H9 (cell line): ENCODE results near the gene BHLHE41. TPM values are rescaled to one million over a fixed set of nuclear protein-coding genes. Genes with fewer than 3 reads are reported as not detected.

Experiments used
- DNase-seq: peaks from one replicate; pipeline ENCODE4 v3.0.0-alpha.2; 2017
- H2AFZ ChIP-seq: one replicate; pipeline ENCODE4 v1.6.1; 2013; ENCODE audit warnings: mild to moderate bottlenecking, low read length, control low read depth, moderate library complexity
- H2AK5ac ChIP-seq: 2 replicates; pipeline ENCODE4 v1.6.1; 2013; ENCODE audit warnings: low read length, control low read depth, mixed read lengths; ENCODE audit not compliant: insufficient read length
- H2BK120ac ChIP-seq: one replicate; pipeline ENCODE4 v1.6.1; 2013; ENCODE audit warnings: low read depth, mild to moderate bottlenecking, low read length, control low read depth, inconsistent platforms; ENCODE audit not compliant: poor library complexity, severe bottlenecking
- H2BK12ac ChIP-seq: 2 replicates; pipeline ENCODE4 v1.6.1; 2013; ENCODE audit warnings: low read length, control low read depth, mixed read lengths, low read depth; ENCODE audit not compliant: insufficient read length
- H2BK15ac ChIP-seq: 2 replicates; pipeline ENCODE4 v1.6.1; 2013; ENCODE audit warnings: low read depth, low read length, control low read depth
- H2BK20ac ChIP-seq: one replicate; pipeline ENCODE4 v1.6.1; 2013; ENCODE audit warnings: low read depth, mild to moderate bottlenecking, low read length, control low read depth, inconsistent platforms; ENCODE audit not compliant: poor library complexity, severe bottlenecking
- H2BK5ac ChIP-seq: 2 replicates; pipeline ENCODE4 v1.6.1; 2013; ENCODE audit warnings: low read length, control low read depth, mixed read lengths; ENCODE audit not compliant: insufficient read length
- H3K14ac ChIP-seq: 2 replicates; pipeline ENCODE4 v1.6.1; 2013; ENCODE audit warnings: low read length, control low read depth; ENCODE audit not compliant: insufficient read depth
- H3K18ac ChIP-seq: 2 replicates; pipeline ENCODE4 v1.6.1; 2013; ENCODE audit warnings: low read depth, mild to moderate bottlenecking, mixed read lengths, low read length, control low read depth; ENCODE audit not compliant: insufficient read length
- H3K23ac ChIP-seq: 2 replicates; pipeline ENCODE4 v1.6.1; 2013; ENCODE audit warnings: low read length, control low read depth, mixed read lengths, low read depth; ENCODE audit not compliant: insufficient read length
- H3K23me2 ChIP-seq: 2 replicates; pipeline ENCODE4 v1.6.1; 2013; ENCODE audit warnings: low read depth, mild to moderate bottlenecking, mixed read lengths, low read length, control low read depth; ENCODE audit not compliant: insufficient read length, poor library complexity, severe bottlenecking
- H3K27ac ChIP-seq: 2 replicates; pipeline ENCODE4 v1.5.1; 2013; ENCODE audit warnings: low read length, control low read depth, mixed read lengths, low read depth; ENCODE audit not compliant: insufficient read length
- H3K27me3 ChIP-seq: 2 replicates; pipeline ENCODE4 v1.6.1; 2013; ENCODE audit warnings: low read length, control low read depth, inconsistent platforms; ENCODE audit not compliant: insufficient read depth
- H3K4ac ChIP-seq: 2 replicates; pipeline ENCODE4 v1.6.1; 2013; ENCODE audit warnings: low read depth, mild to moderate bottlenecking, control low read depth, inconsistent platforms, low read length, moderate library complexity
- H3K4me1 ChIP-seq: 2 replicates; pipeline ENCODE4 v1.6.1; 2013; ENCODE audit warnings: low read length, control low read depth, inconsistent platforms; ENCODE audit not compliant: insufficient read depth
- H3K4me2 ChIP-seq: 2 replicates; pipeline ENCODE4 v1.6.1; 2013; ENCODE audit warnings: low read length, control low read depth, mixed read lengths; ENCODE audit not compliant: insufficient read length, insufficient read depth
- H3K56ac ChIP-seq: 2 replicates; pipeline ENCODE4 v1.6.1; 2013; ENCODE audit warnings: low read depth, mild to moderate bottlenecking, mixed read lengths, low read length, control low read depth; ENCODE audit not compliant: insufficient read length
- H3K79me1 ChIP-seq: 2 replicates; pipeline ENCODE4 v1.6.1; 2013; ENCODE audit warnings: low read depth, mild to moderate bottlenecking, moderate library complexity, low read length, control low read depth, inconsistent platforms; ENCODE audit not compliant: insufficient read depth, poor library complexity, severe bottlenecking
- H3K79me2 ChIP-seq: 2 replicates; pipeline ENCODE4 v1.6.1; 2013; ENCODE audit warnings: low read length, control low read depth, inconsistent platforms; ENCODE audit not compliant: insufficient read depth
- H3K9ac ChIP-seq: 2 replicates; pipeline ENCODE4 v1.6.1; 2013; ENCODE audit warnings: low read length, control low read depth, mixed read lengths; ENCODE audit not compliant: insufficient read length; ENCODE audit errors: extremely low read depth
- H3K9me3 ChIP-seq: one replicate; pipeline ENCODE4 v1.6.1; 2013; ENCODE audit warnings: low read depth, low read length, inconsistent platforms; ENCODE audit not compliant: control insufficient read depth
- H3T11ph ChIP-seq: one replicate; pipeline ENCODE4 v1.6.1; 2013; ENCODE audit warnings: mild to moderate bottlenecking, low read length, control low read depth, inconsistent platforms
- H4K20me1 ChIP-seq: one replicate; pipeline ENCODE4 v1.6.1; 2013; ENCODE audit not compliant: control insufficient read depth, insufficient read length, insufficient read depth
- H4K5ac ChIP-seq: 2 replicates; pipeline ENCODE4 v1.6.1; 2013; ENCODE audit warnings: low read depth, mild to moderate bottlenecking, mixed read lengths, low read length, control low read depth; ENCODE audit not compliant: insufficient read length
- H4K8ac ChIP-seq: replicated peaks from 2 replicates; pipeline ENCODE4 v1.6.1; 2013; ENCODE audit warnings: low read length, control low read depth, mixed read lengths, low read depth; ENCODE audit not compliant: insufficient read length
- H4K91ac ChIP-seq: 2 replicates; pipeline ENCODE4 v1.6.1; 2013; ENCODE audit warnings: low read depth, mild to moderate bottlenecking, moderate library complexity, mixed read lengths, low read length, control low read depth; ENCODE audit not compliant: insufficient read length
- H3K27ac Mint-ChIP-seq, 3 experiments: 2 replicates in 2 of 3; 3 replicates in 1 of 3; pipeline ENCODE4 v1.8.0; 2020 to 2021; ENCODE audit warnings: mixed read lengths in 3 of 3, mild to moderate bottlenecking in 1 of 3, moderate library complexity in 1 of 3
- H3K27me3 Mint-ChIP-seq: 2 replicates; pipeline ENCODE4 v1.8.0; 2021; ENCODE audit warnings: low read depth, mild to moderate bottlenecking, moderate library complexity, mixed read lengths
- H3K36me3 Mint-ChIP-seq, 3 experiments: 2 replicates in 2 of 3; 3 replicates in 1 of 3; pipeline ENCODE4 v1.8.0; 2020 to 2021; ENCODE audit warnings: low read depth in 3 of 3, mixed read lengths in 3 of 3; ENCODE audit not compliant: insufficient read depth in 1 of 3
- H3K4me1 Mint-ChIP-seq, 2 experiments: 2 replicates each; pipeline ENCODE4 v1.8.0; 2020; ENCODE audit warnings: mixed read lengths in 2 of 2
- H3K4me3 Mint-ChIP-seq, 2 experiments: 2 replicates in 1 of 2; 3 replicates in 1 of 2; pipeline ENCODE4 v1.8.0; 2020 to 2021; ENCODE audit warnings: mild to moderate bottlenecking in 2 of 2, mixed read lengths in 2 of 2, moderate library complexity in 1 of 2
- H3K9me3 Mint-ChIP-seq, 2 experiments: 2 replicates in 1 of 2; 3 replicates in 1 of 2; pipeline ENCODE4 v1.8.0; 2020; ENCODE audit warnings: mild to moderate bottlenecking in 2 of 2, mixed read lengths in 2 of 2, moderate library complexity in 1 of 2
- WGBS: extraction: QIAGEN DNeasy Blood & Tissue Kit; methylation state at CpG from one replicate; pipeline ENCODE4 v1.1.7; 2013; ENCODE audit warnings: missing lambda C conversion rate, low lambda C conversion rate, mixed read lengths; ENCODE audit not compliant: insufficient read length; ENCODE audit errors: extremely low coverage; 5-methylcytosine and 5-hydroxymethylcytosine counted together
- total RNA-seq: library from RNA; stranded (reverse); gene quantifications from 2 replicates; pipeline ENCODE4 v1.2.1, GENCODE V29; 2021
- TF ChIP-seq, protein P1 (sequence below): fragments of 200-600 bp; sonication (generic); conservative IDR thresholded peaks from 3 replicates; pipeline ENCODE4 v1.8.0; 2021; ENCODE audit warnings: antibody characterized with exemption, mild to moderate bottlenecking

The BHLHE41 gene
- total RNA-seq, 1 experiment from 2014 or later, result 0.33 TPM

DNA sequence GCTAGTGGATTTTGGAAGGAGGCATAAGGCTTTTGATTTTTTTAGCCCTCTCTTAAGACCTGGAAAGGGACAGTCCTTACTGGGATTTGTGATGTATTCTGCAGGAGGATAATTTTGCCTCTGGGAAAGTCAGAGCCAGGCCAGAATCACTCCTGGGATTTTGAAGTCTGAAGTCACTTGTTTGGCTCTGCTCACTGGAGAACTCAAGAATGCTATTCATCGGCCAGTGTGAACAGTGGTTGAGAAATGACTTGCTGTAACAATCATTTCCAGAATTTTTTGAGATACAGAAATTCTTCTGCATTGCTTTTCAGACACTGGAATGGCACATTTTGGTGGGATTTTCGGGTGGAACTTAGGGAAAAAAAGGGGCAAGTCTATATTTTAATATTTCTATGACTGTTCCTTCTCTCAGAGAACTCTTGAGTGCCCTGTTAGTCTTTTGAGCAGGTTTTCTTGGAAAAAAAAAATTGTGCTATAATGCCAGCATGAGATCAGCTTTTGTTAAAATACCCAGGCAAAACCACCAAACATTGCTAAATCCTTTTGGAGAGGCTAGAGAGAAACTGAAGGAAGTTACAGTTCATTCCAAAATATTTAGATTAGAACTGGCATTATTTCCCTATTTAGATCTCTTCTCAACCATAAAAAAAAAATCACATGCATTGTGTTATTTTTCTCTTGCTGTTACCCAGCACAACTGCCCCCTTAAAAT lies 26.1 kb upstream of the BHLHE41 start:
- H3K23ac ChIP-seq, result no peak overlapping the region
- H3K23me2 ChIP-seq, result no peaks in the 10 kb centered on the region
- no peaks in the 10 kb centered on the region for H3K79me2 ChIP-seq
- no peak for DNase-seq
- H3K27ac ChIP-seq, result no peak overlapping the region
- H3K4me3 Mint-ChIP-seq, result no peak overlapping the region
- H2BK12ac ChIP-seq, result no peak overlapping the region
- H2BK120ac ChIP-seq, result no peak overlapping the region
- H2AK5ac ChIP-seq, result no peak overlapping the region
- H3K79me1 ChIP-seq, result no peaks in the 10 kb centered on the region
- H3K27me3 Mint-ChIP-seq, result peaks cover 2% of the 10 kb centered on the region; the same call in 1 of the 2 replicates
- no peak overlapping the region for H2AFZ ChIP-seq
- H3K36me3 Mint-ChIP-seq, result no peaks in the 10 kb centered on the region
- H3K4me1 ChIP-seq, result no peaks in the 10 kb centered on the region
- no peak overlapping the region for H3K4ac ChIP-seq
- no peak overlapping the region for H3T11ph ChIP-seq
- H4K20me1 ChIP-seq, result no peaks in the 10 kb centered on the region
- H3K4me1 Mint-ChIP-seq, result peaks cover 11 to 17% of the 10 kb centered on the region in 2 experiments
- H3K9me3 ChIP-seq, result no peaks in the 10 kb centered on the region
- H3K9ac ChIP-seq, result no peak overlapping the region
- H3K27me3 ChIP-seq, result no peaks in the 10 kb centered on the region
- TF ChIP-seq, protein P1, sequence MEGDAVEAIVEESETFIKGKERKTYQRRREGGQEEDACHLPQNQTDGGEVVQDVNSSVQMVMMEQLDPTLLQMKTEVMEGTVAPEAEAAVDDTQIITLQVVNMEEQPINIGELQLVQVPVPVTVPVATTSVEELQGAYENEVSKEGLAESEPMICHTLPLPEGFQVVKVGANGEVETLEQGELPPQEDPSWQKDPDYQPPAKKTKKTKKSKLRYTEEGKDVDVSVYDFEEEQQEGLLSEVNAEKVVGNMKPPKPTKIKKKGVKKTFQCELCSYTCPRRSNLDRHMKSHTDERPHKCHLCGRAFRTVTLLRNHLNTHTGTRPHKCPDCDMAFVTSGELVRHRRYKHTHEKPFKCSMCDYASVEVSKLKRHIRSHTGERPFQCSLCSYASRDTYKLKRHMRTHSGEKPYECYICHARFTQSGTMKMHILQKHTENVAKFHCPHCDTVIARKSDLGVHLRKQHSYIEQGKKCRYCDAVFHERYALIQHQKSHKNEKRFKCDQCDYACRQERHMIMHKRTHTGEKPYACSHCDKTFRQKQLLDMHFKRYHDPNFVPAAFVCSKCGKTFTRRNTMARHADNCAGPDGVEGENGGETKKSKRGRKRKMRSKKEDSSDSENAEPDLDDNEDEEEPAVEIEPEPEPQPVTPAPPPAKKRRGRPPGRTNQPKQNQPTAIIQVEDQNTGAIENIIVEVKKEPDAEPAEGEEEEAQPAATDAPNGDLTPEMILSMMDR, result no peak
- H2BK15ac ChIP-seq, result no peak overlapping the region
- no peak overlapping the region for H4K91ac ChIP-seq
- H4K5ac ChIP-seq, result no peak overlapping the region
- H3K56ac ChIP-seq, result no peak overlapping the region
- no peak overlapping the region for H3K27ac Mint-ChIP-seq
- WGBS, result no CpG with 5 or more reads among the region's 2 CpGs
- H3K4me2 ChIP-seq, result no peak overlapping the region
- no peak overlapping the region for H3K14ac ChIP-seq
- H3K18ac ChIP-seq, result no peak overlapping the region
- no peak overlapping the region for H2BK20ac ChIP-seq
- no peak overlapping the region for H2BK5ac ChIP-seq
- H4K8ac ChIP-seq, result no peak overlapping the region
- no peaks in the 10 kb centered on the region for H3K9me3 Mint-ChIP-seq
